Hematopoietic multipotent progenitor cell treated with erythropoietin and hydrocortisone succinate and interleukin-3 and kit ligand, for 8 days (in vitro differentiated cells): ENCODE measurements around the gene FAF1.
"Not testable (repeated sequence)": the region's sequence is repeated elsewhere in the genome, so short reads cannot be mapped to it uniquely, and the experiment has no call there.

Experiments
- DNase-seq: peaks from one replicate; pipeline ENCODE4 v3.0.0-alpha.2; 2015

The FAF1 gene

DNA sequence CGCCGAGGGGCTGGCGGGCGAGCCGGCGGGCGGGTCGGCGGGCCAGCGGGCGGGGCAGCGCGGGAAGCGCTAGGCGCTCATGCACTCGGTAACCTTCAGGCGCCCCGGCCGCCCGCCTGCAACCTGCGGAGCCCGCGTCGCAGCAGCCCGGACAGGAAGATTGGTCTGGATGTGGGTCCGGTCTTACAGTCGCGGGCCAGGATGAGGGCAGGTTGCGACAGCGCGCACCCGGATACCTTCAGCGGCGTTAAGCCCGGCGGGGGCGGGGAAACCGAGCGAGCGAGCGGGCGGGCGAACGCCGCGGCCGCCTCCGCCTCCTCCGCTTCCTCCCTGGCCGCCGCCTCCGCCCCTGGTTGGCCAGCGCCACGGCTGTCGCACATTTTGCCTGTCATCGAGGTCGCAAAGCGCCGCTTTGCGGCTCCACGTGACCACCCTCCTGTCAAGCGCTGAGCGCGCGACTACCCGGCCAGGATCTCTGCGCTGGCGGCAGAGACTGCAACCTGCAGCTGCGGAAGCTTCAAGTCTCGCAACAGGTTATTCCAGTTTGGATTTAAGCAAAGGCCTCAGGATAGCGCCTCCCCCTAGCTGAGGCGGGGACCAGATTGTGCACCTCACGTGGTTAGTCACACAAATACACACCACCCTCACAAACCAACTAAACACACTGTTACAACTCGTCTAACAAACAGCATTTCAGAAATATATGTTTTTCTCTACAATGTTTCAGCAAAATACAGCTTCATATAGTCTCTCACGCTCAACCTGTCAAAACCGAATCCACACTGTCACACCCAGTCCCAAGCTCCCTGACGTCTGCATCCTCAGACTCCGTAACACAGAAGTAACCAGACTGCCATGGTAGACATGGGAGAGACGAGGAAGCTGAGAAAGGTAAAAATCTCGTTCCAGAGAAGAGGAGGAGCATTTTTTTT lies at the start of gene FAF1:
Gene FAF1 (minus strand): TSS at position 355 of the 932 bp plus-strand sequence. CDS start 456 bp downstream, outside the sequence.
- peak; percentile 95 for DNase-seq

DNA sequence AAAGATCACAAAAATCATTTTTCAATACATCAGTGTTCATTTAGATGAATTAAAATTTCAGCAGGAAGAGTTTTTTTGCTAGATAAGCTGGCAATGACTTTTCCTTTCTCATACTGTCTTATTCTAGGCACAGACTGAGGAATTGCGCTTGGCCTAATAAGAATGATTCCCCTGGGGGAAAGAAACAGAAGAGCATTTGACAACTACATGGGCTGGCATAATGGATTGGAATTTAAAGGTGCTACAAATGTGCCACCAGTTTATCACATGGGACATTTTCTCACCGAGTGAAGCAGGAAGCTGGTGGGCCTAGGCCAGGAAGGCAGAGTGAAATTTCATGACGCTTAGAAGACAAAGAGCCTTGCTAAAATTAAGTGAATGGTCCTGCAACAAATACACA lies 49.3 kb upstream of the FAF1 start:
- no peak for DNase-seq

DNA sequence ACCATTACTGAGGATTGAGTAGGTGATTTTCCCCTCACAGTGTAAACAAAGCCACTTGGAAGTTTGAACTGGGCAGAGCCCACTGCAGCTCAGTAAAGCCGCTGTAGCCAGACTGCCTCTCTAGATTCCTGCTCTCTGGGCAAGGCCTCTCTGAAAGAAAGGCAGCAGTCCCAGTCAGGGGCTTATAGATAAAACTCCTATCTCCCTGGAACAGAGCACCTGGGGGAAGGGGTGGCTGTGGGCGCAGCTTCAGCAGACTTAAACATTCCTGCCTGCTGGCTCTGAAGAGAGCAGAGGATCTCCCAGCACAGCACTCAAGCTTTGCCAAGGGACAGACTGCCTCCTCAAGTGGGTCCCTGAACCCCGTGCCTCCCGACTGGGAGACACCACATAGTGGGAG lies 45.5 kb upstream of the FAF1 start:
- peak; percentile 10 for DNase-seq

- no peak for DNase-seq
These were observed 42.4 kb upstream of the FAF1 start for GRCh38 chr1:51002516-51002915.

DNA sequence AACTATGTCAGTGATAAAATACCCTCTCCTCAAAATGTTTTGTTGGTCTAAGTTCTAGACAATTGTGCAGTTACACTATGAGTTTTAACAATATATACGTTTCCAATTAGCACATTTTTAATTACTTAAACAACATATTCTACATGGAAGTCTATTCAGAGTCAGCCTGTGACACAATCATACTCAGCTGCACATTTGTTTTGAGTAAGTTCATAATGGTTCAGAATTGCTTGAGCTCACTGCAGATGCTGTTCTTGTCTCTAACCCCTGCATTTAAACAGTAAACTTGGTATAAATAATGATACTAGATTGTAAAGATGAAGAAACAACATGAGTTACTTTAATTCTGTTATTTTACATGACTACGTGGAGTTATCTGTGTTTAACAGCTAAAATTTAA lies 40.6 kb upstream of the FAF1 start:
- no peak for DNase-seq

GRCh38 chr1:51000160-51000559 lies 40.1 kb upstream of the FAF1 start:
- DNase-seq = no peak

DNA sequence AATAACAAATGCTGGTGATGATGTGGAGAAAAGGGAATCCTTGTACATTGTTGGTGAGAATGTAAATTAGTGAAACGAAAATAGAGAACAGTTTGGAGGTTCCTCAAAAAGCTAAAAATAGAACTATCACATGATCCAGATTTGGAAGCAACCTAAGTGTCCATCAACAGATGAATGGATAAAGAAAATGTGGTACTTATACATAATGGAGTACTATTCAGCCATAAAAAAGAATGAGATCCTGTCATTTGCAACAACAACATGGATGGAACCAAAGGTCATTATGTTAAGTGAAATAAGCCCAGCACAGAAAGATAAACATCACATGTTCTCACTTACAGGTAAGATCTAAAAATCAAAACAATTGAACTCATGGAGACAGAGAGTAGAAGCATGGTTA lies 39.3 kb upstream of the FAF1 start:
- not testable (repeated sequence) for DNase-seq

DNA sequence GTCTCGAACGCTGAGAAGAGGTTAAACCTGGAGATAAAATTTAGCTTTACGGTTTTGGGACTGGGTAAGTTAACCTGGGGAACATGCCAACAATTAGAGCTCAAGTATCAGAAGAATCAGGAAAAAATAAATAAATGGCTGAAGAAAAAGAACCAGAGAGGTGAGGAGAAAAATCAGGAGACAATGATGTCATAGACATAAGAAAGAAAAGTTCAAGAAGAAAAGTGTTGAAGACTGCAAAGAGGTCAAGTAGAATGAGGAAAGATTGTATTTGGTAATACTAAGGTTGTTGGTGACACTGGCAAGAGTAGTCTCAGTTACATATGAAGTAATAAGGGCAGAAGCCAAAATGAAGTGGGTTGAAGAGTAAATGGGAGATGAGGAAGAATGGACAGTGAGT lies 36.0 kb upstream of the FAF1 start:
- no peak for DNase-seq

DNA sequence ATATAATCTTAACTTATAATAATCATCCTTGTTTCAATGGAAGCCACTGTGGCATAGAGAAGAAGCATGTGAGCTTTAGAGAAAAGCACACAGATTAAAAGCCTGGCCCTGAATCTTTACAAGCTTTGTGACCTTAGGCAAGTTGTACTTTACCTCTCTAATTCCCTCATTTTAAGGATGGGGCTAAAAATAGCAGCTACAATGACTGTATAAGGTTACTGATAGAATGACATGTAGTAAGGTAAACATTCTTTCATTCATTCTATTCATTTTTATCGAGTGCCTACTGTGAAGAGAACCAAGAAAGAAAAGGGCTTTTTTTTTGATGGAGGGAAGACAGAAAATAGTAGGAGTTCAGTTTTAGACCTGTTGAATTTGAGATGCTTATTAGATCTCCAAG lies 35.6 kb upstream of the FAF1 start:
- no peak for DNase-seq

DNA sequence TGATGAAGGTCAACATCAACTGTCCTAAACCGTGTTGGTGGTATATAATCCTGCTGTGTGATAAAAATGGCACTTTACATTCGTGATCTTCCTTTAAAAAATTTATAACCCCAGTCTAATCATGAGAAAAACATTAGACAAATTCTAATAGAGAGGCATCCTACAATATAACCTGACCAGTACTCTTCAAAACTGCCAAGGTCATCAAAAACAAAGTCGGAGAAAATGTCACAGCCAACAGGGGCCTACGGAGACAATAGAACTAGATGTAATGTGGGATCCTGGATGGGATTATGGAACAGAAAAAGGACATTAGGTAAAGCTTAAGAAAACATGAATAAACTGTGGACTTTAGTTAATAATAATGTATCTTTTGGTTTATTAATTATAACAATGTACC lies 34.9 kb upstream of the FAF1 start:
- no peak for DNase-seq

GRCh38 chr1:50993645-50994044 lies 33.6 kb upstream of the FAF1 start:
- no peak for DNase-seq

- no peak for DNase-seq
These were observed 32.7 kb upstream of the FAF1 start for GRCh38 chr1:50992532-50993318.

- no peak for DNase-seq
These were observed 29.6 kb upstream of the FAF1 start for GRCh38 chr1:50989694-50990093.

- DNase-seq = no peak
These were observed 26.6 kb upstream of the FAF1 start for GRCh38 chr1:50986653-50987052.

DNA sequence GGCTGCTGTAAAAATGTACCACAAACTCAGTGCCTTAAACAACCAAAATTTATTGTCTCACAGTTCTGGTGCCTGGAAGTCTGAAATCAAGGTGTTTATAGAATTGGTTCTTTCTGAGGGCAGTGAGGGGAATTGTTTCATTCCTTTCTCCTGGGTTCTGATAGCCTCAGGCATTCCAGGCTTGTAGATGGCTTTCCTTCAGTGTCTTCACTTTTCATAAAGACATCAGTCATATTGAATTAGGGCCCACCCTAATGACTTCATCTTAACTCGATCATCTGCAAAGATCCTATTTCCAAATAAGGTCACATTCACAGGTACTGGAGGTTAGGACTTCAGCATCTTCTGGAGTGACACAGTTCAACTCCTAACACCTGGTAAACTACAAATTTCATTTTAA lies 25.0 kb upstream of the FAF1 start:
- DNase-seq = no peak

GRCh38 chr1:50983219-50983802 lies 23.2 kb upstream of the FAF1 start:
- DNase-seq = no peak

GRCh38 chr1:50982611-50983010 lies 22.5 kb upstream of the FAF1 start:
- DNase-seq = no peak

DNA sequence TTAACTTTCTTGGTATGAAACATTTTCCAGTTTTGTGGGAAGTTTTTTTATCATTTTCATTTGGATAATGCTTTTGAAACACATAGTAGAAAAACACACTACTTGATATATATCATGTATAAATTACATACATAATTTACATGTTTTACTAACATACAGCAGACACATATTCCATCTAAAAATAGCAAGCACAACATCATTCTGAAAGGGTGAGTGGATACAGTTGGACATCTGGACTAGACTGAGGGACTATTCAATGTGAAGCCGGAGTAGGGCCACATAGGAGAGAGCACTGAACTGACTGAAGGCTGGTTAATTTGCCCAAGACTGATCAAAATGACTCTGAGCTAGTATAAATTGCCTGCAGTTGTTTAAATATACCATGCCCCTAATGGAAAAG lies 21.7 kb upstream of the FAF1 start:
- no peak for DNase-seq

DNA sequence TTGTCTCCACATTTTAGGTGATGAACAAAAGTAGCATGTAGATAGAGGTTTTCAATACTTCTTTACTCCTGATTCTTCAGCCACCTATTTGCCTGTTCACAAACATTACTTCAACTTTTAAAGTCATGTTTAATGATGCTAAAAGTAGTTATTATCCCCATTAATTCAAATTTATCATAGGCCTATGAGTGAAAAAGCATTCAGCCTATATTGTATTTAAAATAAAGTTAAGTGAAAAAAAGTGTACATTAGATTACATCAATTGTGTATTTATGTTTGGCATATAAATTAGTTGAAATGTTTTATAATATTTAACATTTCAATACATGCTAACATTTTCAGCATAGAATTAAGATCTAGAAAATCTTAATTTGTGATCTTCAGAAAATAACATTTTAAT lies 20.4 kb upstream of the FAF1 start:
- no peak for DNase-seq

GRCh38 chr1:50979937-50980336 lies 19.9 kb upstream of the FAF1 start:
- DNase-seq = no peak

GRCh38 chr1:50978852-50979781 lies 19.1 kb upstream of the FAF1 start:
- peak; percentile 46 for DNase-seq

DNA sequence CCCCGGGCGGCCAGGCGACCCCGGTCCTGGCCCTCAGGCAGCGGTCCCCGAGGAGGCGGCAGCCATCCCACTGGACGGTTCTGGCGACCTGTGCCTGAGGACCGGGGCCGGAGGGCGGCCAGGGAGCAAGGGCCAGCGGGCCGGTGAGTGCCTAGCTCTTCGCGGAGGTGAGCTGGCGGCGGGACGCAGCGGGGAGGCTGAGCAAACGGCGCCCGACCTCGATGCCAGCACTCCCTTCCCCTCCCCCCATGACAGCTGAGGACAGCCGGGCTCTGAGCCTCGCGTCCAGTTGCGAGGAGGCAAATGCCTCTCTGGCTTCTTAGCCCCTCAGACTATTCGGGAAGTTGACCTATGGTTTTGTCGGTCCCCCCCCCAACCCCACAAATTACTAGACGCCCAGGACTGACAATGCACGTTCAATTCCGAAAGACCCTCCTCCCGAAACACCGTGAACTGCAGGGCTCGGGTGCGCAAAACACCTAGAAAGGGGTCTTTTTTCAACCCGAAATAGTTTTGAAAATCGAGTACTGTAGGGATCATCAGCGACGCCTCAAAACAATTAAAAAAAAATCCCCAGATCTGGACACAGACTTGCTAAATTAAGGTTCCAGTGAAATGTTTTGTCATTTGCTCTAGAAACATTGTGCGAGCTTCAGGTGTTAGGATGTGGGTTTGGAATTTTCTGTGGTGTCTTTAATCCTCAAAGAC lies 18.2 kb upstream of the FAF1 start:
- DNase-seq = peak; percentile 47
